Measurements from ENCODE around the gene WDR4. TPM values are rescaled to one million over a fixed set of nuclear protein-coding genes. Genes with fewer than 3 reads are reported as not detected.
"Not testable (repeated sequence)": the region's sequence is repeated elsewhere in the genome, so short reads cannot be mapped to it uniquely, and the experiment has no call there.

Gene WDR4
- total RNA-seq, 1 experiment from 2014 or later = 15.3 TPM

DNA sequence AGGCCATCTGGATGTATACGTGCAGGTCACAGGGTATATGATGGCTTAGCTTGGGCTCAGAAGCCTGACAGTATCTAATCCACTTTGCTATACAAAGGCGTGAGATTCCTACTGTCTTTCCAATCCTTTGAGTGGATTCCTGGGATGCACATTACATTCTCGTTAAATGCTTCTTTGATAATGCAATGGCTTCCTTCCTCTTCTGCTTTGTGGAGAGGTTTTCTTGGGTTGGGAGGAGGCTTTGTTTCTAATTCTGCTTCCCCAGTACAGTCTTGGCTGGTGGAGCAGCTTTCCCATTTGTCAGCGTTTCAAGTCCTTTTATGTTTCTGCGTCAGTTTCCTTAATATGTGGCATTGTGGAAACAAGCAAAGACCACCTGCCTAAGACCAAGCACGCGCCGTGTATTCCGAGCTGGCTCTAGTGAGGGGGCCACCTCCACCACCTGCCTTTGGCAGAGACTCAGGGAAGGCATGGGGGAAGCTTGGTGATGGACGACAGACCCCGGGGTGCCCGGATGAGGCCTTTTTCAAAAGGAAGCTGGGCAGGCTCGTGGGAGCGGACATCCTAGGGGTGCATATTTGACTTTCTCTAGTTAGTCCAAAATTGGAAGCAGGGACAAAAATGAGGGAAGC, 72.7 kb downstream of the WDR4 start:
- no peak overlapping the region for H3K27ac ChIP-seq (ENCODE audit: low read length)
- H3K36me3 ChIP-seq (ENCODE audit: insufficient read depth, low read length) = no peaks in the 10 kb centered on the region
- no peak overlapping the region for H2AFZ ChIP-seq (ENCODE audit: low read length)
- H3K9me2 ChIP-seq (replicated peaks; ENCODE audit: insufficient read depth, low read length) = no peaks in the 10 kb centered on the region
- no peaks in the 10 kb centered on the region for H3K27me3 ChIP-seq (ENCODE audit: low read length)
- H3K79me2 ChIP-seq (ENCODE audit: low read length) = no peaks in the 10 kb centered on the region
- no peaks in the 10 kb centered on the region for H3K9me3 ChIP-seq (ENCODE audit: low read length)
- no peak overlapping the region for H3K4me3 ChIP-seq (ENCODE audit: low read length)
- DNase-seq = no peak
- H3K4me1 ChIP-seq (ENCODE audit: low read length) = no peaks in the 10 kb centered on the region
- no peak overlapping the region for H3K9ac ChIP-seq (ENCODE audit: low read length)
- H4K20me1 ChIP-seq (ENCODE audit: insufficient read depth, low read depth, low read length) = no peaks in the 10 kb centered on the region
- no peak overlapping the region for H3K4me2 ChIP-seq (ENCODE audit: low read depth, low read length, poor library complexity, severe bottlenecking)

DNA sequence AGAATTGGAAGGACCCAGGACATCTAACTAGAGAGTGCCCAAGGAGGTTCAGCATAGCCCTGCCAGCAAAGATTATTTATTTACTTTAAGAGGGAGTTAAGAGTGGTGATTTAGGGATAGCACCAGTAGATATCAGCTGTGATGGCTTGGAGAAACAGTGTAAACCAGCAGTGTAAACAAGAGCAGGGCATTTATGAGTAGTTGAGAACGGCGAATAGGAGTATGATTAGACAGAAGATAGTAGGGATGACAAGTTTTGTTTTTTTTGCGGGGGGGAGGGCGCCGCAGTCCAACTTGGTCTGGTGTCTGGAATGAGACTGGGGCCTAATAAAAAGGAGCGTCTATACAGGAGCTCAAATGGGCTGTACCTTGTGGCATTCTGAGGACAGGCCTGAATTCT, 77.7 kb downstream of the WDR4 start:
- H3K4me2 ChIP-seq (ENCODE audit: low read depth, low read length, poor library complexity, severe bottlenecking); H3K36me3 ChIP-seq (ENCODE audit: insufficient read depth, low read length); H4K20me1 ChIP-seq (ENCODE audit: insufficient read depth, low read depth, low read length); H3K9me2 ChIP-seq (replicated peaks; ENCODE audit: insufficient read depth, low read length); H3K4me3 ChIP-seq (ENCODE audit: low read length); H3K9me3 ChIP-seq (ENCODE audit: low read length); H3K4me1 ChIP-seq (ENCODE audit: low read length); H3K27me3 ChIP-seq (ENCODE audit: low read length); H2AFZ ChIP-seq (ENCODE audit: low read length); DNase-seq; H3K27ac ChIP-seq (ENCODE audit: low read length); H3K9ac ChIP-seq (ENCODE audit: low read length); H3K79me2 ChIP-seq (ENCODE audit: low read length): not testable (repeated sequence)

DNA sequence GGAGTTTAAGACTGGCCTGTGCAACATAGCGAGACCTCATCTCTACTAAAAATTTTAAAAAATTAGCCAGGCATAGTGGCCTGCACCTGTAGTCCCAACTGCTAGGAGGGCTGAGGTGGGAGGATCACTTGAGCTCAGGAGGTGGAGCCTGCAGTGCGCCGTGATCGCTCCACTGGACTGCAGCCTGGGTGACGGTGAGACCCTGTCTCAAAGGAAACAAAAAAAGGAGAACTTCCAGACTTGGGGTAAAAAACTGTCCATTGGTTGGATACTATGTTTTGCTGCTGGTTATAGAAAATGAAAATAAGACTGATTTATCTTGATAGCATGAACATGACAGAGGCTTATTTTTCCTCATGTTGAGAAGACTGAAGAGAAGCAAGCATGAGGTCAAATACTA, 79.4 kb downstream of the WDR4 start:
- Histone ChIP-seq H3K27ac (ENCODE audit: low read length) (no peak overlapping the region), H3K9ac (ENCODE audit: low read length) (no peak overlapping the region), H2AFZ (ENCODE audit: low read length) (no peak overlapping the region), H3K9me2 (replicated peaks; ENCODE audit: insufficient read depth, low read length) (no peaks in the 10 kb centered on the region), H3K27me3 (ENCODE audit: low read length) (no peaks in the 10 kb centered on the region), H3K4me3 (ENCODE audit: low read length) (no peak overlapping the region), H3K79me2 (ENCODE audit: low read length) (no peaks in the 10 kb centered on the region), H3K36me3 (ENCODE audit: insufficient read depth, low read length) (no peaks in the 10 kb centered on the region), H4K20me1 (ENCODE audit: insufficient read depth, low read depth, low read length) (no peaks in the 10 kb centered on the region), H3K4me2 (ENCODE audit: low read depth, low read length, poor library complexity, severe bottlenecking) (no peak overlapping the region), H3K9me3 (ENCODE audit: low read length) (no peaks in the 10 kb centered on the region), H3K4me1 (ENCODE audit: low read length) (peaks cover 4% of the 10 kb centered on the region)
- peak; percentile 54 for DNase-seq

DNA sequence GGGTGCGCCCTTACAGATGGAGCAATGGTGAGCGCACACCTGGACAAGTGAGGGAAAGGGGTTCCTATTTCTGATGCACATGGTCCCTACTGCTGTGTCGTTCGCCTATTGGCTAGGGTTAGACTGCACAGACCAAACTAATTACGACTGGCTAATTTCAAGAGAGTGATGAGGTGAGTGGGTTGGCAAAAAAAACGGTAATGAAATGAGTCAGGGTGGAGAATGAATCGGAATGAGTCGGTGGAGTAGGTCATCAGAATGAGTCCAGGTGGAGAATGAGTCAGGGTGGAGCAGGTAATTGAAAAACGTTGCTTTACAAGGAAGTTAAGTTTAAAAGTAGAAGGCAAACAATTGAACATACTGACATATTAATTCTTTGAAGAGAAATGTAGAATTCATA, 79.8 kb downstream of the WDR4 start:
- no peak overlapping the region for H3K4me3 ChIP-seq (ENCODE audit: low read length)
- H2AFZ ChIP-seq (ENCODE audit: low read length) = no peak overlapping the region
- no peak for DNase-seq
- H4K20me1 ChIP-seq (ENCODE audit: insufficient read depth, low read depth, low read length) = no peaks in the 10 kb centered on the region
- H3K36me3 ChIP-seq (ENCODE audit: insufficient read depth, low read length) = no peaks in the 10 kb centered on the region
- H3K4me2 ChIP-seq (ENCODE audit: low read depth, low read length, poor library complexity, severe bottlenecking) = no peak overlapping the region
- H3K4me1 ChIP-seq (ENCODE audit: low read length) = peaks cover 4% of the 10 kb centered on the region
- H3K27me3 ChIP-seq (ENCODE audit: low read length) = no peaks in the 10 kb centered on the region
- no peaks in the 10 kb centered on the region for H3K79me2 ChIP-seq (ENCODE audit: low read length)
- no peak overlapping the region for H3K9ac ChIP-seq (ENCODE audit: low read length)
- no peaks in the 10 kb centered on the region for H3K9me2 ChIP-seq (replicated peaks; ENCODE audit: insufficient read depth, low read length)
- no peaks in the 10 kb centered on the region for H3K9me3 ChIP-seq (ENCODE audit: low read length)
- H3K27ac ChIP-seq (ENCODE audit: low read length) = no peak overlapping the region

Other genes with a start within 250 kb of the WDR4 start
- not detected in 2 replicates for gene PDE9A, start 225.9 kb downstream of the WDR4 start, total RNA-seq (2014; rRNA removed; shearing (Covaris generic); ENCODE audit: low replicate concordance)
- gene NDUFV3, start 13.8 kb upstream of the WDR4 start, total RNA-seq (2014; rRNA removed; shearing (Covaris generic); ENCODE audit: low replicate concordance) = 10.7 and 21.0 TPM in 2 replicates
- gene ERVH48-1, start 46.1 kb upstream of the WDR4 start, total RNA-seq (2014; rRNA removed; shearing (Covaris generic); ENCODE audit: low replicate concordance) = not detected in 2 replicates
- 19.7 and 28.1 TPM in 2 replicates for gene PKNOX1, start 95.0 kb upstream of the WDR4 start, total RNA-seq (2014; rRNA removed; shearing (Covaris generic); ENCODE audit: low replicate concordance)
- 3.6 and 4.5 TPM in 2 replicates for gene CBS, start 196.3 kb upstream of the WDR4 start, total RNA-seq (2014; rRNA removed; shearing (Covaris generic); ENCODE audit: low replicate concordance)
- 33.0 and 53.7 TPM in 2 replicates for gene U2AF1, start 228.0 kb upstream of the WDR4 start, total RNA-seq (2014; rRNA removed; shearing (Covaris generic); ENCODE audit: low replicate concordance)